ENCODE results near the gene HRH2. TPM values are rescaled to one million over a fixed set of nuclear protein-coding genes. Genes with fewer than 3 reads are reported as not detected.

HRH2 gene
- total RNA-seq, 1 experiment from 2014 or later: not detected

GRCh38 chr5:175684931-175685330 lies 27.1 kb downstream of the HRH2 start:
- ChIA-PET CTCF (no interaction called here), POLR2A (ENCODE audit: unreplicated experiment) (no interaction called here)
- no peak for DNase-seq
- Histone ChIP-seq H3K4me3 (no peak overlapping the region), H3K4me1 (replicated peaks; ENCODE audit: insufficient read depth) (no peaks in the 10 kb centered on the region), H3F3A (ENCODE audit: insufficient read depth, low read depth) (no peaks in the 10 kb centered on the region), H3K9me2 (ENCODE audit: insufficient read depth) (no peaks in the 10 kb centered on the region), H3K9me3 (ENCODE audit: insufficient read depth, low read depth) (no peaks in the 10 kb centered on the region), H4K20me1 (ENCODE audit: insufficient read depth) (no peaks in the 10 kb centered on the region), H2AFZ (no peak overlapping the region), H3K4me2 (no peak overlapping the region), H3K27me3 (ENCODE audit: insufficient read depth, low read depth) (peaks cover 100% of the 10 kb centered on the region), H3K36me3 (ENCODE audit: low read depth) (no peaks in the 10 kb centered on the region), H3K79me2 (ENCODE audit: low read depth) (no peaks in the 10 kb centered on the region), H3K27ac (no peak overlapping the region)
- TF ChIP-seq EZH2 (IDR thresholded peaks at IDR 0.05; ENCODE audit: low read depth) (no peak), CTCF (conservative IDR thresholded peaks at IDR 0.05) (no peak)
- BruUV-seq (replicated peaks): no TSS peak
- intact Hi-C loops (cut with micrococcal nuclease; ENCODE audit: unreplicated experiment): no loop called here

- Histone ChIP-seq H3F3A (ENCODE audit: insufficient read depth, low read depth) (no peaks in the 10 kb centered on the region), H3K27ac (no peak overlapping the region), H3K79me2 (ENCODE audit: low read depth) (no peaks in the 10 kb centered on the region), H3K9me3 (ENCODE audit: insufficient read depth, low read depth) (no peaks in the 10 kb centered on the region), H3K4me2 (no peak overlapping the region), H4K20me1 (ENCODE audit: insufficient read depth) (no peaks in the 10 kb centered on the region), H3K9me2 (ENCODE audit: insufficient read depth) (no peaks in the 10 kb centered on the region), H3K27me3 (ENCODE audit: insufficient read depth, low read depth) (peaks cover 100% of the 10 kb centered on the region), H2AFZ (no peak overlapping the region), H3K4me3 (no peak overlapping the region), H3K36me3 (ENCODE audit: low read depth) (no peaks in the 10 kb centered on the region), H3K4me1 (replicated peaks; ENCODE audit: insufficient read depth) (no peaks in the 10 kb centered on the region)
- ChIA-PET CTCF (no interaction called here), POLR2A (ENCODE audit: unreplicated experiment) (no interaction called here)
- no TSS peak for BruUV-seq (replicated peaks)
- TF ChIP-seq EZH2 (IDR thresholded peaks at IDR 0.05; ENCODE audit: low read depth): no peak
- intact Hi-C loops (cut with micrococcal nuclease; ENCODE audit: unreplicated experiment): no loop called here
- DNase-seq: no peak
Measured at GRCh38 chr5:175685701-175686350, 28.0 kb downstream of the HRH2 start.

- Histone ChIP-seq H3K4me1 (replicated peaks; ENCODE audit: insufficient read depth) (no peaks in the 10 kb centered on the region), H3K27ac (no peak overlapping the region), H3K79me2 (ENCODE audit: low read depth) (no peaks in the 10 kb centered on the region), H2AFZ (no peak overlapping the region), H3F3A (ENCODE audit: insufficient read depth, low read depth) (no peaks in the 10 kb centered on the region), H3K27me3 (ENCODE audit: insufficient read depth, low read depth) (peaks cover 100% of the 10 kb centered on the region), H3K9me3 (ENCODE audit: insufficient read depth, low read depth) (no peaks in the 10 kb centered on the region), H3K9me2 (ENCODE audit: insufficient read depth) (no peaks in the 10 kb centered on the region), H3K4me3 (no peak overlapping the region), H3K36me3 (ENCODE audit: low read depth) (no peaks in the 10 kb centered on the region), H3K4me2 (no peak overlapping the region), H4K20me1 (ENCODE audit: insufficient read depth) (no peaks in the 10 kb centered on the region)
- DNase-seq: no peak
- intact Hi-C loops (cut with micrococcal nuclease; ENCODE audit: unreplicated experiment): no loop called here
- no TSS peak for BruUV-seq (replicated peaks)
- TF ChIP-seq CTCF (conservative IDR thresholded peaks at IDR 0.05): no peak
- TF ChIP-seq EZH2 (IDR thresholded peaks at IDR 0.05; ENCODE audit: low read depth): no peak
- ChIA-PET POLR2A (ENCODE audit: unreplicated experiment) (no interaction called here), CTCF (no interaction called here)
Measured at GRCh38 chr5:175686396-175686795, 28.5 kb downstream of the HRH2 start.

GRCh38 chr5:175686826-175687225 lies 29.0 kb downstream of the HRH2 start:
- H2AFZ ChIP-seq: no peak overlapping the region
- H3K9me2 ChIP-seq (ENCODE audit: insufficient read depth): no peaks in the 10 kb centered on the region
- CTCF ChIA-PET: no interaction called here
- DNase-seq: no peak
- no peaks in the 10 kb centered on the region for H3K36me3 ChIP-seq (ENCODE audit: low read depth)
- H3F3A ChIP-seq (ENCODE audit: insufficient read depth, low read depth): no peaks in the 10 kb centered on the region
- no peaks in the 10 kb centered on the region for H4K20me1 ChIP-seq (ENCODE audit: insufficient read depth)
- H3K4me3 ChIP-seq: no peak overlapping the region
- BruUV-seq (replicated peaks): no TSS peak
- no peak overlapping the region for H3K4me2 ChIP-seq
- peaks cover 100% of the 10 kb centered on the region for H3K27me3 ChIP-seq (ENCODE audit: insufficient read depth, low read depth)
- POLR2A ChIA-PET (ENCODE audit: unreplicated experiment): no interaction called here
- H3K9me3 ChIP-seq (ENCODE audit: insufficient read depth, low read depth): no peaks in the 10 kb centered on the region
- no peak overlapping the region for H3K27ac ChIP-seq
- no peaks in the 10 kb centered on the region for H3K4me1 ChIP-seq (replicated peaks; ENCODE audit: insufficient read depth)
- no peak for TF ChIP-seq CTCF (conservative IDR thresholded peaks at IDR 0.05)
- TF ChIP-seq EZH2 (IDR thresholded peaks at IDR 0.05; ENCODE audit: low read depth): no peak
- intact Hi-C loops (cut with micrococcal nuclease; ENCODE audit: unreplicated experiment): no loop called here
- no peaks in the 10 kb centered on the region for H3K79me2 ChIP-seq (ENCODE audit: low read depth)

All from PC-9 (cell line).